ENCODE data around the gene RNF208.

The RNF208 gene

GRCh38 chr9:137189297-137190295 lies 32.4 kb downstream of the RNF208 start:
- H3K4me1 ChIP-seq (ENCODE audit: insufficient read depth, low read length) = peaks cover 32% of the 10 kb centered on the region
- H3K4me3 ChIP-seq (ENCODE audit: low read depth in 1 of 2, low read length in 2 of 2) = peak overlapping the region; percentile 93 to 98
- H3K36me3 ChIP-seq (ENCODE audit: insufficient read depth, low read length) = peaks cover 41% of the 10 kb centered on the region
- no peaks in the 10 kb centered on the region for H3K27me3 ChIP-seq (ENCODE audit: control insufficient read depth in 1 of 2, insufficient read depth in 2 of 2, low read length in 2 of 2)
- peak overlapping the region; percentile 95 for H3K27ac ChIP-seq (ENCODE audit: low read depth, low read length)
- no peaks in the 10 kb centered on the region for H3K9me3 ChIP-seq (ENCODE audit: low read length)
- peak overlapping the region; percentile 68 for H3K9ac ChIP-seq (ENCODE audit: low read length)

- Histone ChIP-seq H3K27me3 (ENCODE audit: control insufficient read depth in 1 of 2, insufficient read depth in 2 of 2, low read length in 2 of 2) (no peaks in the 10 kb centered on the region), H3K9ac (ENCODE audit: low read length) (peak within 1 kb of the TSS; percentile 76), H3K4me3 (ENCODE audit: low read depth in 1 of 2, low read length in 2 of 2) (peak within 1 kb of the TSS; percentile 93 to 98), H3K9me3 (ENCODE audit: low read length) (no peaks in the 10 kb centered on the region), H3K27ac (ENCODE audit: low read depth, low read length) (peak within 1 kb of the TSS; percentile 95), H3K4me1 (ENCODE audit: insufficient read depth, low read length) (peaks cover 32% of the 10 kb centered on the region), H3K36me3 (ENCODE audit: insufficient read depth, low read length) (peaks cover 50% of the 10 kb centered on the region)
Measured at GRCh38 chr9:137188490-137189296, 33.3 kb downstream of the RNF208 start, which contains the start of the genes ANAPC2 and SSNA1. Gene ANAPC2 (minus strand): TSS chr9:137188560. CDS start chr9:137188532, 28 bp downstream. Gene SSNA1 (plus strand): TSS chr9:137188676. CDS start chr9:137188727, 51 bp downstream.

GRCh38 chr9:137188086-137188489 lies 34.0 kb downstream of the RNF208 start:
- Histone ChIP-seq H3K4me1 (ENCODE audit: insufficient read depth, low read length) (peaks cover 32% of the 10 kb centered on the region), H3K36me3 (ENCODE audit: insufficient read depth, low read length) (peaks cover 56% of the 10 kb centered on the region), H3K27ac (ENCODE audit: low read depth, low read length) (peak overlapping the region; percentile 95)

GRCh38 chr9:137187386-137187785 lies 34.7 kb downstream of the RNF208 start:
- Histone ChIP-seq H3K27ac (ENCODE audit: low read depth, low read length) (no peak overlapping the region), H3K27me3 (ENCODE audit: control insufficient read depth in 1 of 2, insufficient read depth in 2 of 2, low read length in 2 of 2) (no peaks in the 10 kb centered on the region), H3K4me3 (ENCODE audit: low read depth in 1 of 2, low read length in 2 of 2) (peak overlapping the region; percentile 93 to 98), H3K9me3 (ENCODE audit: low read length) (no peaks in the 10 kb centered on the region), H3K4me1 (ENCODE audit: insufficient read depth, low read length) (peaks cover 32% of the 10 kb centered on the region), H3K36me3 (ENCODE audit: insufficient read depth, low read length) (peaks cover 63% of the 10 kb centered on the region), H3K9ac (ENCODE audit: low read length) (peak overlapping the region; percentile 76)

More at GRCh38 chr9:137188086-137188489, 34.0 kb downstream of the RNF208 start:
- Histone ChIP-seq H3K4me3 (ENCODE audit: low read depth in 1 of 2, low read length in 2 of 2) (peak overlapping the region; percentile 93 to 98), H3K9me3 (ENCODE audit: low read length) (no peaks in the 10 kb centered on the region), H3K27me3 (ENCODE audit: control insufficient read depth in 1 of 2, insufficient read depth in 2 of 2, low read length in 2 of 2) (no peaks in the 10 kb centered on the region), H3K9ac (ENCODE audit: low read length) (peak overlapping the region; percentile 76)

GRCh38 chr9:137186385-137186784 lies 35.7 kb downstream of the RNF208 start:
- Histone ChIP-seq H3K4me1 (ENCODE audit: insufficient read depth, low read length) (peaks cover 32% of the 10 kb centered on the region), H3K4me3 (ENCODE audit: low read depth in 1 of 2, low read length in 2 of 2) (peak overlapping the region in 1 of 2 donors; percentile 98), H3K9ac (ENCODE audit: low read length) (no peak overlapping the region), H3K27ac (ENCODE audit: low read depth, low read length) (no peak overlapping the region), H3K36me3 (ENCODE audit: insufficient read depth, low read length) (peaks cover 62% of the 10 kb centered on the region), H3K27me3 (ENCODE audit: control insufficient read depth in 1 of 2, insufficient read depth in 2 of 2, low read length in 2 of 2) (no peaks in the 10 kb centered on the region), H3K9me3 (ENCODE audit: low read length) (no peaks in the 10 kb centered on the region)

- no peak overlapping the region for H3K9ac ChIP-seq (ENCODE audit: low read length)
- H3K27ac ChIP-seq (ENCODE audit: low read depth, low read length) = no peak overlapping the region
- H3K9me3 ChIP-seq (ENCODE audit: low read length) = no peaks in the 10 kb centered on the region
- H3K27me3 ChIP-seq (ENCODE audit: control insufficient read depth in 1 of 2, insufficient read depth in 2 of 2, low read length in 2 of 2) = no peaks in the 10 kb centered on the region
- no peak overlapping the region for H3K4me3 ChIP-seq (ENCODE audit: low read depth in 1 of 2, low read length in 2 of 2)
- H3K36me3 ChIP-seq (ENCODE audit: insufficient read depth, low read length) = peaks cover 62% of the 10 kb centered on the region
- peaks cover 32% of the 10 kb centered on the region for H3K4me1 ChIP-seq (ENCODE audit: insufficient read depth, low read length)
Measured at GRCh38 chr9:137185921-137186320, 36.1 kb downstream of the RNF208 start.

- Histone ChIP-seq H3K9me3 (ENCODE audit: low read length) (no peaks in the 10 kb centered on the region), H3K27ac (ENCODE audit: low read depth, low read length) (no peak overlapping the region), H3K27me3 (ENCODE audit: control insufficient read depth in 1 of 2, insufficient read depth in 2 of 2, low read length in 2 of 2) (no peaks in the 10 kb centered on the region), H3K9ac (ENCODE audit: low read length) (no peak overlapping the region), H3K36me3 (ENCODE audit: insufficient read depth, low read length) (peaks cover 60% of the 10 kb centered on the region), H3K4me1 (ENCODE audit: insufficient read depth, low read length) (peaks cover 28% of the 10 kb centered on the region), H3K4me3 (ENCODE audit: low read depth in 1 of 2, low read length in 2 of 2) (no peak overlapping the region)
Measured at GRCh38 chr9:137184881-137185660, 37.0 kb downstream of the RNF208 start.

- Histone ChIP-seq H3K27ac (ENCODE audit: low read depth, low read length) (no peak overlapping the region), H3K27me3 (ENCODE audit: control insufficient read depth in 1 of 2, insufficient read depth in 2 of 2, low read length in 2 of 2) (no peaks in the 10 kb centered on the region), H3K36me3 (ENCODE audit: insufficient read depth, low read length) (peaks cover 66% of the 10 kb centered on the region), H3K9me3 (ENCODE audit: low read length) (no peaks in the 10 kb centered on the region), H3K9ac (ENCODE audit: low read length) (no peak overlapping the region), H3K4me3 (ENCODE audit: low read depth in 1 of 2, low read length in 2 of 2) (no peak overlapping the region), H3K4me1 (ENCODE audit: insufficient read depth, low read length) (peaks cover 19% of the 10 kb centered on the region)
Measured at GRCh38 chr9:137183980-137184595, 38.0 kb downstream of the RNF208 start.

GRCh38 chr9:137182836-137183235 lies 39.2 kb downstream of the RNF208 start:
- Histone ChIP-seq H3K4me1 (ENCODE audit: insufficient read depth, low read length) (peaks cover 19% of the 10 kb centered on the region), H3K4me3 (ENCODE audit: low read depth in 1 of 2, low read length in 2 of 2) (no peak overlapping the region), H3K27ac (ENCODE audit: low read depth, low read length) (no peak overlapping the region), H3K27me3 (ENCODE audit: control insufficient read depth in 1 of 2, insufficient read depth in 2 of 2, low read length in 2 of 2) (no peaks in the 10 kb centered on the region), H3K36me3 (ENCODE audit: insufficient read depth, low read length) (peaks cover 69% of the 10 kb centered on the region), H3K9me3 (ENCODE audit: low read length) (no peaks in the 10 kb centered on the region), H3K9ac (ENCODE audit: low read length) (no peak overlapping the region)

GRCh38 chr9:137181680-137182079 lies 40.4 kb downstream of the RNF208 start:
- no peaks in the 10 kb centered on the region for H3K27me3 ChIP-seq (ENCODE audit: control insufficient read depth in 1 of 2, insufficient read depth in 2 of 2, low read length in 2 of 2)
- H3K36me3 ChIP-seq (ENCODE audit: insufficient read depth, low read length) = peaks cover 65% of the 10 kb centered on the region
- H3K4me1 ChIP-seq (ENCODE audit: insufficient read depth, low read length) = peaks cover 7% of the 10 kb centered on the region

More at GRCh38 chr9:137181680-137182079, 40.4 kb downstream of the RNF208 start:
- Histone ChIP-seq H3K27ac (ENCODE audit: low read depth, low read length) (no peak overlapping the region), H3K4me3 (ENCODE audit: low read depth in 1 of 2, low read length in 2 of 2) (no peak overlapping the region), H3K9me3 (ENCODE audit: low read length) (no peaks in the 10 kb centered on the region), H3K9ac (ENCODE audit: low read length) (no peak overlapping the region)

Measured in muscle layer of colon (tissue), 2 donors.